Astrocyte of the spinal cord (primary cell): ENCODE measurements around the gene IRS1.
A peak's percentile ranks its signal among the peaks of the same experiment; 100 is the strongest.

ENCODE experiments used
- DNase-seq: peaks from one replicate; pipeline ENCODE4 v3.0.0; 2011; ENCODE audit warnings: low read depth, low spot score
- H3K4me3 ChIP-seq: 2 replicates; pipeline ENCODE4 v1.5.1; 2011; ENCODE audit warnings: low read depth, mild to moderate bottlenecking, low read length, moderate library complexity
- CTCF ChIP-seq: IDR thresholded peaks from 2 replicates; pipeline ENCODE4 v1.5.1; 2012; ENCODE audit warnings: low read depth, mild to moderate bottlenecking, low read length, inconsistent platforms
- in situ Hi-C: cut with HindIII; loops from 2 replicates; pipeline ENCODE4 v1.10.0; 2017; ENCODE audit warnings: low sequenced_read_pairs

Gene IRS1

DNA sequence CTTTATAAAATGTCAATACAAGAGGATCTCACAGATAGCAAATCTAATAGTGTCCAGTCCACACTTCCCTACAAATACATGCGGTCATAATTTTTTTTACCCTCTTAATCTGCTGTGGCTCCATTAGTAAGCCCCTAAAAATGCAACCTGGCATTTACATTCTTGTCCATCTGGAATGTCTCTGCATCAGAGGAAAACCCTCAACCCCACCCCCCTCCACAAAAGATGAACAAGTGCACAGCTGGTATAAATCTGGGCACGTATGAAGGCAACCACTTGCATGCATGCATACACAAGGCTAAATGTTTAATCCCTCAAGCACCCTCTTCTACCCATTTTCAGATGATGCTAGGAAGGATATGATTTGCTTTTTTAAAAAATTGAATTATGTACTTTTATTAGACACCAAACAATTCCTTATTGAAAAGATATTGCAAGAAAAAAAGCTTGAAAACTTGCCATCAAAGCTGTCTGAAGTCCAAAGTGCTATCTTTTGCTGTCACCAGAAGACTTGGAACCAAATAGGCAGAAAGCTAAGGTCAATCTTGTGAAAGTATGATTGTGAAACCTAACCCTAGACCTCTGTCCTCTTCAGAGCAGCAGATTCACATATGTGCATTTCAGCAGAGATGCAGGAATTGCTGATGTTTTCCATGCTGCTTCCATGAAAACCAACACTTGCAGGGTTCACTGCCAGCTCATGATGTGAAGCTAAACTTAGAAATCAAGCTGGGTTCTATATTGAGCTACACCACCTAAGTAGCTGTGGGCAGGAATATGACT lies 39.0 kb downstream of the IRS1 start:
- peak; percentile 85 for DNase-seq
- no peak for TF ChIP-seq CTCF
- no peak overlapping the region for H3K4me3 ChIP-seq
- in situ Hi-C loops, result no loop called here

GRCh38 chr2:226759768-226760167 lies 39.9 kb downstream of the IRS1 start:
- DNase-seq, result no peak
- no peak overlapping the region for H3K4me3 ChIP-seq
- no peak for TF ChIP-seq CTCF
- in situ Hi-C loops, result no loop called here

GRCh38 chr2:226758921-226759640 lies 40.5 kb downstream of the IRS1 start:
- TF ChIP-seq CTCF, result no peak
- no peak overlapping the region for H3K4me3 ChIP-seq
- in situ Hi-C loops, result no loop called here
- DNase-seq, result peak; percentile 78

- no peak for TF ChIP-seq CTCF
- no peak overlapping the region for H3K4me3 ChIP-seq
Measured at GRCh38 chr2:226756131-226756530, 43.5 kb downstream of the IRS1 start.

GRCh38 chr2:226755631-226756030 lies 44.0 kb downstream of the IRS1 start:
- no peak for DNase-seq
- no peak for TF ChIP-seq CTCF
- no peak overlapping the region for H3K4me3 ChIP-seq
- in situ Hi-C loops, result no loop called here

More at GRCh38 chr2:226756131-226756530, 43.5 kb downstream of the IRS1 start:
- peak; percentile 74 for DNase-seq
- in situ Hi-C loops, result no loop called here

DNA sequence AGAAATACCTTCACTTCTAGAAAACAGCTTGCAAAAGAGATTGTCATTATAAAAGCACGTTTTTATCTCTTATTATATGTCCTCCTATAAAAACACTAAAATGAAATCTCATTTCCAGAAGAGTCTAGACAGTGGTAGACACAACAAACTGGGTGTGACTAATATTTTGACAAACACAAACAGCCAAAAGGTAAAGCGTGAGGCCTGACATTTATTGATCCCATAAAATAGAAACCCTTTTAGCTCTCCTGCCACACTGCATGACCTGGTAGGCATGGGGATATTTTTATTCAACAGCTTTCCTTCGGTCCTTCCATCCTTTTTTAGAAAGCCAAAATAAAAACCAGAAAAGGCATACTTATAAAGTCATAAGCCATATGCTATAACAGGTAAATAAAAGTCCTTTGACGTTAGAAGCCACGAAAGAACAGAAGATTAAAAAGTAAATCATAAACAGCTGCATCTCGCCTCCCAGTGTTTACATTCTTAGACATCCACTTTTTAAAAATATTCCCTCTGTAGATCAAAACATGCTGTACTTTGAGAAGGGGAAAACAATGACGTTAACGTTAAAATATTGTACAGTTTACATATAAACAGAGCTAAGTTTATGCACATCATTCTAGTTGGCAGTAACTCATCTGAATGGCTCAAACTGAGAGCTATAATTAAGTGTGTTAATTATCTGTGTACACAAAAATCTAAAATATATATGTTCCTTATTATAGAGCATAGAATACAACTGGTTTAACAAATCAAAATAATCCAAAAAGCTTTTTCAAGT lies 44.6 kb downstream of the IRS1 start:
- DNase-seq, result no peak
- no peak overlapping the region for H3K4me3 ChIP-seq
- no peak for TF ChIP-seq CTCF
- in situ Hi-C loops, result no loop called here
